Cardiac fibroblast (primary cell): Measurements from ENCODE around the gene BST2.
"Not testable (repeated sequence)": the region's sequence is repeated elsewhere in the genome, so short reads cannot be mapped to it uniquely, and the experiment has no call there.

ENCODE experiments used
- DNase-seq, 2 donors: peaks; one replicate each; pipeline versions ENCODE4 v3.0.0 to v3.0.0-alpha.2; 2010; ENCODE audit warnings: low read depth in 2 of 2
- H3K4me3 ChIP-seq, 2 donors: replicated peaks in 1 of 2; 1 replicate in 1 of 2; 2 replicates in 1 of 2; pipeline ENCODE4 v1.5.1; 2011; ENCODE audit warnings: low read depth in 2 of 2, low read length in 2 of 2, mild to moderate bottlenecking in 2 of 2, moderate library complexity in 1 of 2
- TF ChIP-seq, protein P1 (sequence below): IDR thresholded peaks from one replicate; pipeline ENCODE4 v1.5.1; 2011; ENCODE audit warnings: low read depth, mild to moderate bottlenecking, low read length, inconsistent platforms

Gene BST2

DNA sequence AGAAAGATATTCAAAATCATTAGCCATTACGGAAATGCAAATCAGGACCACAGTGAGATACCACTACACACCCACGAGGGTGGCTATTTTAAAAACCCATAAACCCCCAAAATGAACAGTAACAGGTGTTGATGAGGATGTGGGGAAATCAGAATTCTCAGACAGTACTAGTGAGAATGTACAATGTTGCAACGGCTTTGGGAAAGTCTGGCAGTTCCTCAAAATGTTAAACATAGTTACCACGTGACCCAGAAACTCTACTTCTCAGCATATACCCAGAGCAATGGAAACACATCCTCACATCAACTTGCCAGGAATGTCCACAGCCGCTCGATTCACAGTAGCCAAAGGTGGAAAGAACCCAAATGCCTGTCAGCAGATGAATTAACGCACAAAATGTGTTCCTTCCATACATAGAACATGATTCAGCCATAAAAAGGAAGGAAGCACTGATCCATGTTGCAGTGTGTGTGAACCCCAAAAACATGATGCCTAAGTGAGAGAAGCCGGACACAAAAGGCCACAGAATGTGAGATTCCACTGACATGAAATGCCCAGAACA, 35.3 kb downstream of the BST2 start:
- no peak overlapping the region for H3K4me3 ChIP-seq
- TF ChIP-seq, protein P1, sequence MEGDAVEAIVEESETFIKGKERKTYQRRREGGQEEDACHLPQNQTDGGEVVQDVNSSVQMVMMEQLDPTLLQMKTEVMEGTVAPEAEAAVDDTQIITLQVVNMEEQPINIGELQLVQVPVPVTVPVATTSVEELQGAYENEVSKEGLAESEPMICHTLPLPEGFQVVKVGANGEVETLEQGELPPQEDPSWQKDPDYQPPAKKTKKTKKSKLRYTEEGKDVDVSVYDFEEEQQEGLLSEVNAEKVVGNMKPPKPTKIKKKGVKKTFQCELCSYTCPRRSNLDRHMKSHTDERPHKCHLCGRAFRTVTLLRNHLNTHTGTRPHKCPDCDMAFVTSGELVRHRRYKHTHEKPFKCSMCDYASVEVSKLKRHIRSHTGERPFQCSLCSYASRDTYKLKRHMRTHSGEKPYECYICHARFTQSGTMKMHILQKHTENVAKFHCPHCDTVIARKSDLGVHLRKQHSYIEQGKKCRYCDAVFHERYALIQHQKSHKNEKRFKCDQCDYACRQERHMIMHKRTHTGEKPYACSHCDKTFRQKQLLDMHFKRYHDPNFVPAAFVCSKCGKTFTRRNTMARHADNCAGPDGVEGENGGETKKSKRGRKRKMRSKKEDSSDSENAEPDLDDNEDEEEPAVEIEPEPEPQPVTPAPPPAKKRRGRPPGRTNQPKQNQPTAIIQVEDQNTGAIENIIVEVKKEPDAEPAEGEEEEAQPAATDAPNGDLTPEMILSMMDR, result no peak
- DNase-seq, result peak; percentile 73 to 94

- TF ChIP-seq, protein P1, result no peak
- DNase-seq, result no peak
- H3K4me3 ChIP-seq, result no peak overlapping the region
These were observed 40.1 kb downstream of the BST2 start for GRCh38 chr19:17365361-17365760.

DNA sequence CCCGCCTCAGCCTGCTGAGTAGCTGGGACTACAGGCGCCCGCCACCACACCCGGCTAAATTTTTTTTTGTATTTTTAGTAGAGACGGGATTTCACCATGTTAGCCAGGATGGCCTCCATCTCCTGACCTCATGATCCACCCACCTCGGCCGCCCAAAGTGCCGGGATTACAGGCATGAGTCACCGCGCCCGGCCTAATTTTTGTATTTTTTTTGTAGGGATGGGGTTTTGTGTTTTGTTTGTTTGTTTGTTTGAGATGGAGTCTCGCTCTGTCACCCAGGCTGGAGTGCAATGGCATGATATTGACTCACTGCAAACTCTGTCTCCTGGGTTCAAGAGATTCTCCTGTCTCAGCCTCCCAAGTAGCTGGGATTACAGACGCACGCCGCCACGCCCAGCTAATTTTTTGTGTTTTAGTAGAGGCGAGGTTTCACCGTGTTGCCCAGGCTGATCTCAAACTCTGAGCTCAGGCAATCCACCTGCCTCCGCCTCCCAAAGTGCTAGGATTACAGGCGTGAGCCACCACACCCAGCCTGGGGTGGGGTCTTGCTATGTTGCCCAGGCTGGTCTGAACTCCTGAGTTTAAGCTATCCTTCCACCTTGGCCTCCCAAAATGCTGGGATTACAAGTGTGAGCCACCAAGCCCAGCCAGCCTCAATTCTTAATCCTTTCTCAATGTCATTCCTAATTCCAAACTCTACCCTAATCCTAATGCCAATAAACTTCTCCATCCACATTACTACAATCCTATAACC, 41.4 kb downstream of the BST2 start:
- H3K4me3 ChIP-seq, DNase-seq: not testable (repeated sequence)

DNA sequence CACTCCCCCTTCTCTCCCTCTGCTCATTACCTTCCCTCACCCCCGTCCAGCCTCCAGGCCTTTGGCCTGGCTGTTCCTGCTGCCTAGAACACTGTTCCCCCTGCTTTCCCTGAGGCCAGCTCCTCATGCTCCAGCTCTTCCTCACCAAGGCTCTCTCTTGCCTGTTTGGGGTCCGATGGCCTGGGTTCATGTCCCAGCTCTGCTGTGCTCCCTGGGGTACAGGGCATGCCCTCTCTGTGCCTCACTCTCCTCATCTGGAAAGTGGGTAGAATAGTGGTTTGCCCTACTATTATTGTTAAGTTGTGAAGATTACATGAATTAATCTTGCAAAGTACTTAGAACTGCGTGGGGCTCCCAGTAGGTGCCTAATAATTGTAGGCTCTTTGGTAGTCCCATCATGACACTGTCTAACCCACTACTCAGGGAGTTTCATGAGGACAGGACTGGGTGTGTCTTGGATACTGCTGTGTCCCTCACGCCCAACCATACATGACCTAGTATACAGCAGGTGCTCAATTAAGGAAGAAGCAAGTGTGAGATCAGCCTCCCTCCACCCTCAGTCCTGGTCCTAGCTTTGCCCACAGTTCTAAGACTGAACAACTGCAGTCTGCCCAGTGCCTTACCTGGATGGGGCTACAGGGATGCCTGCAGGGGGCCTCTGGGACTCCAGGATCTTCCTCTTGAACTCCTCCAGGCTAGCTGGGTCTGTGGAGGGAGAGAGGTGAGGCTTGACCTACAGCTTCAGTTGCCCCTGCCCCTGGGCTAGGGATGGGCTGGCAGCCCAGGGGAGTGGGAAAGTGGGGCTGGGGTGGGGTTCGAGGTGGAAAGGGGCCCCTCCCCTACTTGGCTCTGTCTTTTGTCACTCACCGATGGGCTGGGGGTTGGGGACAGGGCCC, 45.3 kb downstream of the BST2 start:
- no peak overlapping the region for H3K4me3 ChIP-seq
- TF ChIP-seq, protein P1, result no peak

DNA sequence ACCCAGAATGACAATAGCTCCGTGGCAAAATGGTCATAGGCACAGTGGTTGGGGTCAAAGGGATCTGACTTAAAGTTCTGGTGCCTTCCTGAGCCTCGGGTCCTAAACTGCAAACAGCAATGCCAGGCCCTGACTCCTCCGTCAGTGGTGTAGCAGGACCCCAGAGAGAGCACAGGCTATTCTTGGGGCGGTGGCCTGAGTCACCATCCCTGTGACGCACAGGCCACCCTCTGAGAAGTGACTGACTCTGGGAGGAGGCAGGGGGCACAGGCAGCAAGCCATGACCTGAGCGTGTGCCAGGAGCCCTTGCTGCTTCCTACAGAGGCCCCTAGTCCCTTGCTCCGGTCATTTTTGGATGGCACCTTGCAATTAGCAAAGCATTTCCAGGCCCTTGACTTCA, 47.0 kb downstream of the BST2 start:
- H3K4me3 ChIP-seq, result no peak overlapping the region
- DNase-seq, result peak; percentile 56 to 62
- TF ChIP-seq, protein P1, result no peak

More for the DNA sequence above, 45.3 kb downstream of the BST2 start:
- no peak for DNase-seq

GRCh38 chr19:17357724-17358123, 47.7 kb downstream of the BST2 start:
- no peak for DNase-seq
- no peak overlapping the region for H3K4me3 ChIP-seq
- TF ChIP-seq, protein P1, result no peak

GRCh38 chr19:17357078-17357666, 48.3 kb downstream of the BST2 start:
- DNase-seq, result peak in 1 of 2 donors; percentile 25
- TF ChIP-seq, protein P1, result no peak
- H3K4me3 ChIP-seq, result no peak overlapping the region
